HG03175 (cell line): Measurements from ENCODE around the gene ARHGAP8.

Experiments
- ATAC-seq: cut with Tn5 transposase; IDR thresholded peaks from one replicate; pipeline ENCODE4 v1.9.1; 2021; ENCODE audit warnings: mild to moderate bottlenecking, moderate library complexity; ENCODE audit not compliant: unreplicated experiment

Gene ARHGAP8

DNA sequence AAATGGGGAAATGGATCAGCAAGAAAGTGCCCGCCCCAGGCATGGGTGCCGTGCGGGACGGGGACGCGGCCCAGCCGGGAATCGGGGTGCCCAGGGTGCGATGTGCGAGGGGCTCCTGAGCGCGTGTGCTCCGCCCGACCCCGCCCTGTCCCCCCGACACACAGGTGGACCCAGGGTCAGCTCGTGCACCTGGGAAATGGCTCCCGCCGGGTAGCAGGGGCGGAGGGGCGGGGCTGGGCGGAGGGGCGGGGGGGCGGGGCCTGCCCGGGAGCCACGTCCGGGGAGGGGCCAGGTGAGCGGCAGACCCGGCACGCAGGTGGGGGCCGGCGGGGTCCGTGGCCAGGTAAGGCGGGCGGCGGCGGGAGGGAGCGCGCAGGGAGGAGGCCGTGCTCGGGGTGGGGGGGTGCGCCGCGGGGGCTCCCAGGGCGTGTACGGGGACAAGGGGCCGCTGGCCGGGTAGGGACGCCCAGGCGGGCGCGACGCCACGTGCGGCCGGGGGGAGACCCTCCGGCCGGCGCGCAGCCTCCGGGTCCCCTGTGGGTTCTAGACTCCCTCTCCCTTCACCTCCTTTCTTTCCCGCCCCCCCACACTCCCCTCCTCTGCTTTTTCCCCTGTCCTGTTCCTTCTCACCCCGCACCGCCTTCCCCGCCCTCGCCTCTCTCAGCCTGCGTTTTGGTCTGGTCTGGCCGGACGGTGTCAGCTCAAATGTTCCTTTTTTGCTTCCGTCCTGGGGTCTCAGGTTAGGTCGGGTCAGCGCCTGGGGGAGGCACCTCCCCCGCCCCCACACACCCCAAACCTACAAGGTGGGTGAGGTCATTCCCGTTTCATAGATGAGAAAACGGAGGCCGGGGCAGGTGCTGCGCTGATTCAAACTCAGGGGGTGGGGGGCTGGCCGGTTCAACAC lies at the start of gene ARHGAP8:
TSS of gene ARHGAP8 (plus strand) at position 291 of the 904 bp plus-strand sequence. CDS start 33,953 bp downstream, outside the sequence.
- no peak for ATAC-seq

DNA sequence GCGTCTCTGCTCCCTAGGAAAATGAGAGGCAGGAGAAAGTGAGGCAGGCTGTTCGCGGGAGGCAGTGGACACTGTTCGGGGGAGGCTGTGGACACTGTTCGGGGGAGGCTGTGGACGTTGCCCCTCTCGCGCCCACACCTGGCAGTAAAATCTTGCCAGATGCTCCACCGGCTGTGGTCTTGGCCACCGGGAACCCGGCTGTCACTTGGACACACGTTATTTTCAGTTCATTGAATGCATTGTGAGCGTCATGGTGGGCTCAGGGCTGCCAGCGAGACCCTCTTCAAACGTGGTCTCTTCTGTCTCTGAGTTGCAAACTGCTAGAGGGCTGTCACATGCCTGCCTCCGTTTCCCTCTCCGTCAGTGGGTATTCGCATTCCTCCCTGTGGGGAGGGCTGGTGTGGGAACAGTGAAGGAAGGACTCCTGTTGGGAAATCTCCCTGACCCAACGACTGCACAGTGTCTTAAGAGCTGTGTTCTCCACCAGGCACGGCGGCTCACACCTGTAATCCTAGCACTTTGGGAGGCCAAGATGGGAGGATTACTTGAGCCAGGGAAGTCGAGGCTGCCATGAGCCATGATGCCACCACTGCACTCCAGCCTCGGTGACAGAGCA lies 49.0 kb upstream of the ARHGAP8 start:
- no peak for ATAC-seq

DNA sequence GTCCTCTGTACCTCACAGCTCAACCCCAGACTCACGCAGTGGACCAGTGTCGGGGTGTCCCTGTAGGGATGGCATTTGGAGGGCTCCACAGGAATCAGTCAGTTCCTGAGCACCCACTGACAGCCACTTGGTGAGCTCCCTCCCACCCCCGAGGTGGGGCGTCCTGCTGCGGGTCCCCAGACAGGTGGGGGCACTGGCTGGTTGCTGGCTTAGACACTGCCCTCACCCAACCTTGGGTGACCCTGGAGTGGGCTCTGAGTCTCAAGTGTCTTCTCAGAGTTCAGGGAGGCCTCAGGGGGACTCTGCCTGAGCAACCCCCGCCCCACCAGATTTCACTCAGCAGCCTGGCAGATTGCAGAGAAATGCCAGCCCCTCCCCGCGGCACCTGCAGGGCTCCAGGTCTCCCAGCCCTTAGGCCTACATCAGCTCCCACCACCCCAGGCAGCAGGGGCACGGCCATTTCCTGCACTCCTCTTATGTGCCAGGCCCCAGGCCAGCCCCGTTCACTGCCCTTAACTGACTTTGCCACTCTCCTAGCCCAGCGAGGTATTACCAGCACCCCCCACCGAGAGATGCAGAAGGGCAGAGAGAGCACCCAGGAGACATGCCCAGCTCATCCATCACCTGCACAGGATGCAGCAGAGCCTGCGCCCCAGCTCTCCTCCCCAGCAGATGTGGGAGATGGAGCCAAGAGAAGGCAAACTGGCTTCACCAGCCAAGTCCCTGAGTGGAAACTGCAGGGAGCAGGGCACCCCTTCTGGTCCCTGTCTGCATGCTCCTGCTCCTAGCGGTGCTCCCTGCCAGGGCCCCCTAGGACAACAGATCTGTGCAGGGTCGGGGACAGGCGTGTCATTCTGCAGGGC lies 48.0 kb upstream of the ARHGAP8 start:
- no peak for ATAC-seq

DNA sequence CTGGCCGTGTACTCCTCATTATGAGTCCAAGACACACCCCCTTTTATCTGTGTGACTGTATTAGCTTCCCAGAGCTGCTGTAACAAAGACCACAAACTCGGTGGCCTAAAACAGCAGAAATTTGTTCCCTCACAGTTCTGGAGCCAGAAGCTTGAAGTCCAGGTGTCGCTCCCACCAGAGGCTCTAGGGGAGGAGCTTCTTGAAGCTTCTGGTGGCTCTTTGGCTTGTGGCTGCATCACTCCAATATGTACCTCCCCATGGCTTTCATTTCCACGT lies 47.4 kb upstream of the ARHGAP8 start:
- ATAC-seq, result no peak

DNA sequence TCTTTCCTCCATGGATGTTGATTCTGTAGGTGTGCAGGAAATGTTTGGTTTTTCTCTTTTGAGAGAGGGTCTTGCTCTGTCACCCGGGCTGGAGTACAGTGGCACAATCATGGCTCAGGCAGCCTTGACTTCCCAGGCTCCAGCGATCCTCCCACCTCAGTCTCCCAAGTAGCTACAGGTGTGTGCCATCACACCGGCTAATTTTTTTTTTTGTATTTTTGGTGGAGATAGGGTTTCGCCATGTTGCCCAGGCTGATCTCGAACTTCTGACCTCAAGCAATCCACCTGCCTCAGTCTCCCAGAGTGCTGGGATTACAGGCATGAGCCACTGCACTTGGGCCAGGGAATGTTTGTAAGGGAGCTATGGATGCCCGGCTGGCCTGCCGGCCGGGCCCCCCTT lies 45.9 kb upstream of the ARHGAP8 start:
- no peak for ATAC-seq

DNA sequence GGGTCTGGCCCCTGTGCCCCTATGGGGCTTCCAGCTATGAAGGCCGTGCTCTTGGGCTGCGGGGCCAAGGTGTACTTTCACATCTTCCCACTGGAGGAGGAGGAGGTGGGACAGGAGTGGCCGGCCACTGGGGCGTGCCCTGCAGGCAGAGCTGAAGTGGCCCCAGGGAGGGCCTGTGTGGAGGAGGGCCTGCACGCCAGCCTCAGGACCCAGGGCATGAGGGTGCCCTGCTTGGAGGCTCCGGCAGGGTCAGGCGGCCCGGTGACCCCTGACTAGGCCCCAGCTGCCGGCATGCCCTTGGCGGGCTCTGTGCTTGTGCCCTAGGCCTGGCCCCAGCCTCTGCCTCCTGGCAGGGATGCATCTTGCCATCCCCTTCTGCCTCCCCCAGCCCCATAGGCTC lies 45.2 kb upstream of the ARHGAP8 start:
- no peak for ATAC-seq

DNA sequence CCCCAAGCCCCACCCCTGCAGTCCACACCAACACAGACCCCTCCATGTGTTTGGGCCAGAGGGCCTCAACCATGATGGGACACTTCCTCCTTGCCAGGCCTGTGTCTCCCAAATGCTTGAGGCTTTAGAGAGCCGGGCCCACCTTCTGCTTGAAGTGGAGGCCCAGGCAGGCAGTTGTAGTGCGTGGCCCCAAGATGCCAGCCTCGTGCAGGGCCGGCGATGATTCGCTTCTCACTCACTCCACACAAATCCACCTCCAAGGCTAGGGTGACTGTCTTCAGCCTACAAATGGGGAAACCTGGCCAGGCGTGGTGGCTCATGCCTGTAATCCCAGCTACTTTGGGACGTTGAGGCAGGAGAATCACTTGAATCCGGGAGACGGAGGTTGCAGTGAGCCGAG lies 44.6 kb upstream of the ARHGAP8 start:
- no peak for ATAC-seq

DNA sequence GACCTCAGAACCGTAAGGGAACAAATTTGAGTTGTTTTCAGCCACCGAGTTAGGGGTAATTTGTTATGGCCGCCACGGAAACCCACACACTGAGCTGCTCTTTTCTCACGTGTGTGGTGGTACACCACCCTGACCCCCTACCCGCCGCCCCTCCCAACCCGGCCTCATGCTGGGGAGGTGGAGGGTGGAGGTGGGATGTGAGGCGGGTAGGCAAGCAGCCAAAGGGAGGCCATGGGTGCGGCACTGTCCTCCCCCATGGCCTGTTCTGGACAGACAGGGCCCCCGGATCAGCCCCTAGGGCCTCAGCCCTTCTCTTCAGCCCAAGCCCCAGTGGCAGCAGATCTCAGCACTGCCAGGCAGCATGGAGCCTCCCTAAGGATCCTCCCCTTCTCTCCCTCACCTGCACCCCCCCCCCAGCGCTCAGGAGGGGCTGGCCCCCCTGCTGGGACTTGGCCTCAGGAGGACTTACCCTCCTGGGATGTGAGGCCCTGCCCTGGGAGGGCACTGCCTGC lies 42.4 kb upstream of the ARHGAP8 start:
- ATAC-seq, result no peak

DNA sequence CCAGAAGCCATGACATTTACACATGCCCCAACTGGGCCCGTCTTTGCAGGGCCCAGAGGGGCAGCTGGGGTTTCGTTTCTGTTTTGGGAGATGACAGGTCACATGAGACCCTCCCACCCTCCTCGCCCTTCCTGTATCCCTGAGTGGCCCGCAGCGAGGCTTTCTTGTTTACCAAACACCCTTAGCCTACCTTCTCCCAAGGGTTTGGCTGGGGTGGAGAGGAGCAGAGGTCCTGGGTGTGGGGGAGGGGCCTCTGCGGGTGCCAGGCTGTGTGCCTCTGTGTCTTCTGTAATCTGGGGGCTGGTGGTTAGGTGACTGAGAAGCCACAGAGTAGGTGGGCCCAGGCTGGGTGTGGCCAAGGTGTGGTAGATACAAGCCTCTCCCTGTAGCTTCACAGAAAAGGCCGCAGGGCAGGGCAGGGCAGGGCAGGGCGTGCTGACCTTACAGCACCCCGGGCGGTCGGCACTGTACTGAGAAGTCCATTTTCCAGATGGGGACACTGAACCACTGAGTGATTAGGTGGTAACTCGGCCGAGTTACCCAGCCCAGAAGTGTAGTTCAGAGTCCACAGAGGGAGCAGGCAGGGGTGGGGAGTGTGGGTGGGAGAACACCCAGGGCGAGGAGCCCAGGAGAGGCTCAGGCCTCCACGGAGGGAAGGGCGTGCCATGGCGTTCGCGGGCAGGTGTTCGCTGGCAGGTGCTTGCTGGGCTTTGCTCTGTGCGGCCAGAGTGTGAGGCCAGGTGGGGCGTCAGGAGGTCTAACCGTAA lies 41.7 kb upstream of the ARHGAP8 start:
- ATAC-seq, result no peak

DNA sequence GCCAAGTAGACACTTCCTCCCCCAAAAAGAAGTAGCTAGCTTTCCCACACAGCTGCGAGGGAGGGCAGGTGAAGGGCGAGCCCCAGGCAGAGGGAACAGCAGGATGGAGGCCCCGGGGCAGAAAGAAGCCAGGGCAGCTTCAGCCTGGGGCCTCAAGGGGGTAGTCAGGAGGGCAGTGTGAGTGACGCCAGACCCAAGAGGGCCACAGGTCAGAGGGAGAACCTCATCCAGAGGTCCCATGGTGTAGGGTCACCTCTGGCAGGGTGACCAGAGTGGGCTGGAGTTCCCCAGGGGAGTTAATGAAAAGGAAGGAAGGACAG lies 41.2 kb upstream of the ARHGAP8 start:
- no peak for ATAC-seq

DNA sequence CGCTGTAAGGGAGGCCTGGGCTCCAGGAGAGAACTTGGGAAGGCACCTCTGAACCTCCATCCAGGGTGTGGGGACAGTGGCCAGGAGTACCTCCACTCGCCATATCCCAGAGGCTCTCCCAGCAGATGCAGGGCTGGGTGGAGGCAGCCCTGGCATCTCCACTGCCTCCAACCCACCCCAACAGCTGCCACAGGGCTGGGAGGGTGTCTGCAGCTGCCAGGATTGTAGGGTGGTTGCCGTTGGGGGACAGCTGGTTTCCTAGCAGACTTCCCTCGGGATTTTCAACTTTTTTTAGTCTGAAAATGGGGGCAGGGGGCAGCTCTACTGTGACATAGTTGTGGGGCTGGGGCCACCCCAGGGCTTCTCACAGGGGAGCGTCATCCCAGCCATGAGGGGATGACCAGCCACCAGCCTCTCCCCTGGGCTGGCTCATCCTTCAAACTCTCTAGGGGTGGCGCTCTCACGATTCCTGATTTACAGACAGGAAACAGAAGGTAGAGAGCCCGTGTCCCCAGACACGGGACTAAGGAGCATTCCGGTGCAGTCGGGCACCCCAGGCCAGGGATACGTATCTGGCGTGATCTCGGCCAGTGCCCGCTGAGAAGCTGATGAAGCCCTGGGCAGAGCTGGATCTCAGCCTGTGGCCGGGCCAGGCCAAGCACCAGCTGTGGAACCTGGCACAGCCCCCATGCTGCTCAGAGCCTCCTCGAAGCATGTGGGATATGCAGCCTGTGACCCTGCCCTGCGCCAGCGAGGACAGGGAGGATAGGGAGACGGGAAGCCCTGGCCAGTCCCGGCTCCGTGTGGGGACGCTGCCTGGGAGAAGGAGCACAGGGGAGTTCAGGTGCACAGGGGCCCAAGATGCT lies 40.5 kb upstream of the ARHGAP8 start:
- no peak for ATAC-seq

DNA sequence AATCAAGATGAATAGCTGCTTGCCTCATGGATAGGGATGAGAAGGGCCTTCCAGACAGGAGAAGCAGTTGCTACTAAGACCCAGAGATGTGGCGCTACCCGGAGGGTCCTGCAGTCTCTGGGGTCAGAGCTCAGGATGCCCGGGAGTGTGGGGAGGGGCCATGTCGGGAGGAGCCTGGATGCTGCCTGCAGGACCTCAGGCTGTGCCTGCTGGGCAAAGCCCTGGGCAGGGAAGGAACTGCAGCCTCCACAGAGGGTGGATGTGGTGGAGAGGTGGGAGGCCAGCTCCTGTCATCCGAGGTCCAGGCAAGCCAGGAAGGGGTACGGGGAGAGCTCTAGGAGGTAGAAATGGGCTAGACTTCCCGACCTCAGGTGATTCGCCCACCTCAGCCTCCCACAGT lies 39.4 kb upstream of the ARHGAP8 start:
- ATAC-seq, result no peak

DNA sequence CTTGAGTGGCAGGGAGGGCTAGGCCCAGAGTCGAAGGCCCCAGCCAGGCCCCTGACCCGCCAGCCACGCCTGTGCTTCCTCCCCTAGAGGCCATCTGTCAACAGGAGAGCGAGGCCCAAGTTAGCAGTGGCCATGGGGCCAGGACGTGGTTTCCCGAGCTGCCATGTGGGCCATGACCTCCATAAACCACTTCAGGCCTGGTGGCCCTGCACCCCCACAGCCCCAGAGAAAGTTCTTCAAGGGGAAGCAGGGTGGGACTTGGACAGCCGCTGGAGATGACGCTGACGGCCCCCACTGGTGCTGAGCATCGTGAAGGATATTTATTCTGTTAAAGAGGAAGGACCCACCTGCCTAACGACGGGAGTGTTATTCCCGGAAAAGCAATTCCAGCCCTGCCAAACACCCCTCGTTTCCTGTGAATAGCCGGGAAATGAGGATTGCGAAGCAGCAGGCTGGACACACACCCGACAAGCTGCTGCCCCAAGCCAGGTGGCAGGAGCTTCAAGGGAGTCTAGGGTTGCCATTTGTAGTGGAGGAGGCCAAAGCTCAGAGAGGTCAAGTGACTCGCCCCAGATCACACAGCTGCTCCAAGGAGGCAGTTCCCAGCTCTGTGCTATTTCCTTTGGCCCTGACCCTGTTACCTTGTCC lies 37.5 kb upstream of the ARHGAP8 start:
- no peak for ATAC-seq

DNA sequence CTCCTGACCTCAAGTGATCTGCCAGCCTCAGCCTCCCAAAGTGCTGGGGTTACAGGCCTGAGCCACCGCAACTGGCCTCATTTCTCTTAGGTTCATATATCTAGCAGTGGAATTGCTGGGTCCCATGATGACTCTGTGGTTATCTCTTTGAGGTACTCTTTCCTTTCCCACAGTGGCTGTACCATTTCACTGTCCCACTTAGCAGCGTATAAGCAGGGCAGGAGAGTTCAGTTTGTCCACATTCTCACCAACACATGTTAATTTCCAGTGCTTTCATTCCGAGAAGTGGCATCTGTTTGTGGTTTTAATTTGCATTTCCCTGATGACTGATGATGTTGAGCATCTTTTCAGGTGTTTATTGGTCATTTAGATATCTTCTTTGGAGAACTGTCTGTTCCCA lies 34.0 kb upstream of the ARHGAP8 start:
- no peak for ATAC-seq

DNA sequence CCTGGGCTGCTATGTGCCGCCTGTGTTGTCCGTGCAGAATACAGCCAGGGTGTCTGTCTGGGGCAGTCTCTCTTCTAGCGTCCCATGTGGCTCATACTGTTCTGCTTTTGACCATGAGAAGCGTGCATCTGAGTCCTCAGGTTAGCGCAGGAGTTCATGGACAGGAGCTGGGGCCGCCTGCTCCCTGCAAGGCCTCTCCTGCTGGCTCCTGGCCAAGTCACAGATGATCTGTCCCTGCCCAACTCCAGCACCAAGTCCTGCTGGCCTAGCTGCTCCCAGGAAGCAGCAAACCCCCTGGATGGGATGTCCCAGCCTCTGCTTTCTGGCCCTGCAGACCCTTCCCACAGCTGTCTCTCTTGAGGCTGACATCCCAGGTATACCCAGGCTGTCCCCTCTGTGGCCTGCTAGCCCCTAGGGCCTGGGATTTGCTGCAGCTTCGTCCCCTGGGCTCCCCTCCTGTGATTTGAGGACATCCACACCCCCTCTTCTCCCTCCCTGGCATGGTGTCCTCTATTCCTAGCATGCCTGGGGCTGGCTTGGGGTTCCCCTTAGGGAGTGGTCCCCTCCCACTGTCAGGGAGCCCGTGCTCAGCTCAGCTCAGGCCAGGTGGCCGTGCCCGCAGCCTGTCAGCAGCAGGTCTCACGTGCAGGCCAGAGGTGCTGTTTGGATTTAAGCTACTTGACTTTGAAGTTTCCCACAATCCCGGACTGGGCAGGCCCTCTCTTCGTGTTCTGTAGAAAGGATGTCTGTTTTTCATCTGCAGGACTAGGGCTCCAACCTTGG lies 32.6 kb upstream of the ARHGAP8 start:
- no peak for ATAC-seq

DNA sequence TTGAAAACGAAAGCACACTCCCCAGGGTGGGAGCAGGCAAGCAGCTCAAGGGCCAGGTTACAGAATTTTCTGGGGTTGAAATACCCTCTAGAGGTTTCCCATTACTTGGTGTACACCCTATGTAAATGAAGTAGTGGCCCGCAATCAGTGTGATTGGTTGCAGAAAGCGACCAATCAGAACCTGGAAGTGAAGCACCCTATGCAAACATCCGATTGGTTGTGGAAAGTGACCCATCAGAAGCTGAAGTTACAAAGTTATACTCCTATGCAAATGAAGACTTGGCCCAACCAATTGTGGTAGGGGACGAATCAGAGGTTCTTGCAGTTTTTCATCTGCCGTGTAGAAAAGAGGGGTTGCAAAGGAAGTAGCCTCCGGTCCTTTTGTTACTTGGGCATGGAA lies 31.2 kb upstream of the ARHGAP8 start:
- ATAC-seq, result no peak

DNA sequence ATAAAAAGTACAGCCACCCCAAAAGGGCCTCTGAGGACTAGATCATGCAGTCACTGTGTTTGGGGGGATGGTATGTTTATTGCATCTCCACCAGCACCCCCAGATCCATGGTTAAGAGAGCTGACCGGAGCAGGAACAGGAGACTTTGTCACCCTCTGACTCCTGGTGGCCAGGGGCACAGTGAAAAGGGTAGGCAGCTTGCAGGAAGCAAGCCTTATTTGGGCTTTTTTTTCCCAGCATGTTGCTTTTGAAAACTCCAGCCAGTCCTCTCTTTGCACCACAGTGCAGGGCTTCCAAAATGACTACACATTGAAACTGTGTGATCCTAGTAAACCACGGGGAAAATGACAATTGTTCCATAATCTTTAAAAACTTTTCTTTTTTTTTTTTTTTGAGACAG lies 29.8 kb upstream of the ARHGAP8 start:
- no peak for ATAC-seq

DNA sequence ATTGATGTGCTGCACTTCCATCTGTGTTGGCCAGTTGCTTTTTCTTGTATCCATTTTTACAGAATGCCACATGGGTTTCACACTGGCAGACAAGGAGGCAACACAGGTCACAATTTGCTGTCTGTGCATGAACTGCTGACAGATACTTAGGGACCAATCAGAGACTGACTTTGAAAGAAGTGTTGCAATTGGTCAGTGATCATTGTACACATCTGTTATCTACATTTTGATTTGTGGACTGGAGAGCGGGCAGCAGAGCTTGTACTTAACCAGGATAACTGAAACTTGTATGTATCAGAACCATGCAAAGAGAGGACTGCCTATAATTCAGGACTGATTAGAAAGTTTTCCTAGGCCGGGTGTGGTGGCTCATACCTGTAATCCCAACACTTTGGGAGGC lies 28.6 kb upstream of the ARHGAP8 start:
- no peak for ATAC-seq

DNA sequence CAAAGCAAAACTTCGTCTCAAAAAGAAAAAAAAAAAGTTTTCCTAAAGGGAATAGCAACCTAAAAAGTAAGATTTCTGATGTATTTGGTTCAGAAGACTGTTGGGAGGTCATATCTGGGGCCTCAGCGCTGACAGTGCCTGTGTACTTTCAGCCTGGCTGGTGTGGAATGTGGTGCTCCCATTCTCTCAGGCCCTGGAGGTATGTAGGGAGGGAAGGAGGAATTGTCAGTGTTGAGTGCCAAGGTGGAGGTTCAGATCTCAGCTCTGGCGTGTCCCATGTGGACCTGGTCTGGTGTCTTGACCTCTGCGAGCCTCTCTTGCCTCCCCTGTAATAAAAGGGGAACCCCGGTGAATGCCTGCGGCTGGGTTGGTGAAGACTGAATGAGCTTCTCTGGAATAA lies 28.0 kb upstream of the ARHGAP8 start:
- ATAC-seq, result no peak
